ENCODE data around the gene CHRNG.

The CHRNG gene

GRCh38 chr2:232519581-232520438, 19.7 kb upstream of the CHRNG start, which contains the start of gene PRSS56:
Gene PRSS56, plus strand, starts transcription at chr2:232520388. Its CDS starts 211 bp downstream, at chr2:232520599.
- TF ChIP-seq CTCF (conservative IDR thresholded peaks at IDR 0.05), result no peak
- no peak within 1 kb of the TSS for H3K27ac ChIP-seq

GRCh38 chr2:232520489-232520888, 19.0 kb upstream of the CHRNG start:
- no peak for TF ChIP-seq CTCF (conservative IDR thresholded peaks at IDR 0.05)
- no peak overlapping the region for H3K27ac ChIP-seq

- no peak for TF ChIP-seq CTCF (conservative IDR thresholded peaks at IDR 0.05)
These were observed 18.4 kb upstream of the CHRNG start for GRCh38 chr2:232521098-232521497.

GRCh38 chr2:232521959-232522622, 17.4 kb upstream of the CHRNG start:
- peak; percentile 92 for TF ChIP-seq CTCF (conservative IDR thresholded peaks at IDR 0.05)
- H3K27ac ChIP-seq, result no peak overlapping the region

More at GRCh38 chr2:232521098-232521497, 18.4 kb upstream of the CHRNG start:
- H3K27ac ChIP-seq, result no peak overlapping the region

- no peak for TF ChIP-seq CTCF (conservative IDR thresholded peaks at IDR 0.05)
- no peak overlapping the region for H3K27ac ChIP-seq
These were observed 16.7 kb upstream of the CHRNG start for GRCh38 chr2:232522623-232523401.

- H3K27ac ChIP-seq, result no peak overlapping the region
- no peak for TF ChIP-seq CTCF (conservative IDR thresholded peaks at IDR 0.05)
These were observed 16.1 kb upstream of the CHRNG start for GRCh38 chr2:232523402-232523681.
